ENCODE measurements around the gene CLCN6. TPM values are rescaled to one million over a fixed set of nuclear protein-coding genes. Genes with fewer than 3 reads are reported as not detected.

The CLCN6 gene
- total RNA-seq, 1 donor from 2014 or later = 11.2 TPM

Other genes starting within 250 kb of the CLCN6 start
- gene FBXO2, start 151.8 kb upstream of the CLCN6 start, total RNA-seq = 0.60 and 0.93 TPM in 2 replicates
- 22.0 and 24.2 TPM in 2 replicates for gene FBXO44, start 151.3 kb upstream of the CLCN6 start, total RNA-seq
- gene FBXO6, start 142.0 kb upstream of the CLCN6 start, total RNA-seq = 15.7 and 17.2 TPM in 2 replicates
- 76.9 and 81.8 TPM in 2 replicates for gene MAD2L2, start 125.0 kb upstream of the CLCN6 start, total RNA-seq
- 0.07 TPM in 1 of 2 replicates, not detected in the other for gene DRAXIN, start 114.5 kb upstream of the CLCN6 start, total RNA-seq
- gene AGTRAP, start 70.1 kb upstream of the CLCN6 start, total RNA-seq = 13.8 and 15.9 TPM in 2 replicates
- gene C1orf167, start 44.0 kb upstream of the CLCN6 start, total RNA-seq = not detected in 2 replicates
- 18.1 and 21.4 TPM in 2 replicates for gene MTHFR, start 227 bp upstream of the CLCN6 start, total RNA-seq
- not detected in 2 replicates for gene NPPA, start 41.6 kb downstream of the CLCN6 start, total RNA-seq
- gene NPPB, start 52.8 kb downstream of the CLCN6 start, total RNA-seq = not detected in 2 replicates
- 38.2 and 39.1 TPM in 2 replicates for gene KIAA2013, start 120.2 kb downstream of the CLCN6 start, total RNA-seq
- gene PLOD1, start 128.5 kb downstream of the CLCN6 start, total RNA-seq = 32.3 and 37.8 TPM in 2 replicates
- 88.1 and 95.4 TPM in 2 replicates for gene MFN2, start 174.3 kb downstream of the CLCN6 start, total RNA-seq
- gene MIIP, start 213.3 kb downstream of the CLCN6 start, total RNA-seq = 74.9 and 75.3 TPM in 2 replicates

All from activated T-helper 1 cell treated with anti-CD3 and anti-CD28 coated beads, Interleukin-12 subunit alpha, Interleukin-12 subunit beta, Interleukin-2, Interleukin-4 antibody, amounts not matched to agents 30 ng/mL and 10 ng/mL and 1 ng/mL, durations not matched to agents 14 hours and 24 hours and 36 hours (primary cell).